Sigmoid colon (tissue), 7 donors: Measurements from ENCODE around the gene RALB. TPM values are rescaled to one million over a fixed set of nuclear protein-coding genes. Genes with fewer than 3 reads are reported as not detected.
A peak's percentile ranks its signal among the peaks of the same experiment; 100 is the strongest.

Source experiments
- DNase-seq: peaks from one replicate; pipeline ENCODE4 v3.0.0-alpha.2; 2019
- H3K27ac ChIP-seq, 4 donors: fragments of 200-600 bp; sonication (generic); one replicate each; pipeline ENCODE4 v1.5.1; 2016 to 2019; ENCODE audit warnings: mild to moderate bottlenecking in 1 of 4
- H3K27me3 ChIP-seq, 3 donors: fragments of 200-600 bp; sonication (generic); one replicate each; pipeline ENCODE4 v1.5.1; 2019; ENCODE audit warnings: mild to moderate bottlenecking in 1 of 3
- H3K36me3 ChIP-seq, 4 donors: fragments of 200-600 bp; sonication (generic); one replicate each; pipeline ENCODE4 v1.5.1; 2016 to 2019
- H3K4me1 ChIP-seq, 4 donors: fragments of 200-600 bp; sonication (generic); one replicate each; pipeline ENCODE4 v1.5.1; 2017 to 2019
- H3K4me3 ChIP-seq, 4 donors: fragments of 200-600 bp; sonication (generic); one replicate each; pipeline ENCODE4 v1.5.1; 2017 to 2019; ENCODE audit warnings: mild to moderate bottlenecking in 2 of 4, moderate library complexity in 1 of 4
- H3K9me3 ChIP-seq, 4 donors: fragments of 200-600 bp in 3 of 4; sonication (generic) in 3 of 4; one replicate each; pipeline versions ENCODE4 v1.5.1 to v1.6.1; 2013 to 2019
- EP300 ChIP-seq, 4 donors: sonication (generic); formaldehyde crosslinking; IDR thresholded peaks; one replicate each; pipeline ENCODE4 v1.6.1; 2017; ENCODE audit warnings: antibody characterized with exemption in 4 of 4
- POLR2A ChIP-seq, 2 donors: fragments of 450-650 bp; IDR thresholded peaks; one replicate each; pipeline ENCODE4 v1.6.1; 2016; ENCODE audit warnings: antibody characterized with exemption in 2 of 2, mild to moderate bottlenecking in 2 of 2, moderate library complexity in 2 of 2
- POLR2AphosphoS5 ChIP-seq, 4 donors: sonication (generic); formaldehyde crosslinking; IDR thresholded peaks; one replicate each; pipeline ENCODE4 v1.6.1; 2017; ENCODE audit warnings: antibody characterized with exemption in 4 of 4
- WGBS, 2 donors: extraction: QIAGEN DNeasy Blood & Tissue Kit; methylation state at CpG; one replicate each; pipeline ENCODE4 v1.1.7; 2013; 5-methylcytosine and 5-hydroxymethylcytosine counted together
- intact Hi-C: fragments of 100-400 bp; cut with DNase I; formaldehyde crosslinking; loops from one replicate; pipeline ENCODE4 v1.15.1; 2023
- polyA plus RNA-seq, 3 donors: library from polyadenylated mRNA; stranded (reverse); fragments of 200-250 nt; gene quantifications; one replicate each; pipeline ENCODE4 v1.2.3, GENCODE V29; 2013
- total RNA-seq, 4 donors: library from RNA; depleted of rRNA; stranded (reverse); fragments of >200 nt; gene quantifications; one replicate each; pipeline ENCODE4 v1.1.0, GENCODE V29; 2016
- TF ChIP-seq, protein P1 (sequence below), 4 experiments: fragments of 450-650 bp in 3 of 4; fragments of 200-600 bp in 1 of 4; IDR thresholded peaks; one replicate each; pipeline ENCODE4 v1.5.1; 2016 to 2019; ENCODE audit warnings: antibody characterized with exemption in 4 of 4, mild to moderate bottlenecking in 3 of 4, moderate library complexity in 2 of 4
- donor health status: healthy with polysubstance abuse.
- donor health status: Bipolar disorder and iron deficiency.
- donor health status: healthy.

Gene RALB
- total and polyA plus RNA-seq, 7 donors = 47.9 to 143 (median 60.2) TPM

DNA sequence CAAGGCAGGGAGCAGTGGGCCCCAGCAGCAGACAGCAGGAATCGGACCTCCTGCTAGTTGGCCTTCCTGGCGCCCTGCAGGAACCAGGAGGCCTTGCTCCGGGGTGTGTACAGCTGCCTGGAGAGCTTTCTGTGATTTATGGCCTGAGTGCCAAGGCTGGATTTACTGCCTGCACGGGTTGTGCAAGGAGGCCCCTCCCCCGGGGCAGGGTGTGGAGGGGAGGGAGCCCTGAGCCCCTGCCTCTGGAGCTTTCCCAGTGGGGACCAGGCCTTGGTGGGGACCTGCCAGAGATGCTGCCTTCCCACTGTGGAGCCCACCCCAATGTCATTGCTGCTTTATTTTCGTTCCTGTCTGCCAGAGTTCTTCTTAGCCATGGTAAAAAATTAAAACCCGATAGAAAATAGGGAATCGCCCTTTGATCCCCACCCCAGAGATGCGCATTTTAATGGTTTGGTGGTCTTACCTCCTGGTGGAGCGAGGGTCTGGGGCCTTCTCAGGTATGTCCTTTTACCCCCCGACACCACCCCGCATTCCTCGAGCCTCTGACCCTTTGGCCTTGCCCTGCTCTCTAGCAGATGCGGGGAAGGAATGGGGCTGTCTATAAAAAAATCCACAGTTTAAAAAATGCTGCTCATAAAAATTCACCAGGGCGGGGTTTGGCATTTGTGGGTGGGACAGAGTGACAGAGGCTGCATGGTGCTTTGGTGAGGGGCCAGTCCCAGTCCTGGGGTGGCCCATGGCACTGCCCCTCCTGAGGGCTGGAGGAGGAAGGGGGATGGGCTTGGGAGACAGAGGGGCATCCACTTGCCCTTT, 6.9 kb upstream of the RALB start:
- WGBS, 2 donors = 14 to 54% methylated on average over 15 of the region's 15 CpGs
- Histone ChIP-seq H3K4me1 (peaks cover 0 to 18% (median 16%) of the 10 kb centered on the region in 4 donors), H3K36me3 (no peaks in the 10 kb centered on the region), H3K27ac (peak overlapping the region in 3 of 4 donors; percentile 35 to 57 (median 47)), H3K9me3 (no peaks in the 10 kb centered on the region), H3K4me3 (no peak overlapping the region), H3K27me3 (no peaks in the 10 kb centered on the region)
- TF ChIP-seq POLR2A (IDR thresholded peaks at IDR 0.05) = peak in 1 of 2 donors; percentile 54
- TF ChIP-seq, protein P1, sequence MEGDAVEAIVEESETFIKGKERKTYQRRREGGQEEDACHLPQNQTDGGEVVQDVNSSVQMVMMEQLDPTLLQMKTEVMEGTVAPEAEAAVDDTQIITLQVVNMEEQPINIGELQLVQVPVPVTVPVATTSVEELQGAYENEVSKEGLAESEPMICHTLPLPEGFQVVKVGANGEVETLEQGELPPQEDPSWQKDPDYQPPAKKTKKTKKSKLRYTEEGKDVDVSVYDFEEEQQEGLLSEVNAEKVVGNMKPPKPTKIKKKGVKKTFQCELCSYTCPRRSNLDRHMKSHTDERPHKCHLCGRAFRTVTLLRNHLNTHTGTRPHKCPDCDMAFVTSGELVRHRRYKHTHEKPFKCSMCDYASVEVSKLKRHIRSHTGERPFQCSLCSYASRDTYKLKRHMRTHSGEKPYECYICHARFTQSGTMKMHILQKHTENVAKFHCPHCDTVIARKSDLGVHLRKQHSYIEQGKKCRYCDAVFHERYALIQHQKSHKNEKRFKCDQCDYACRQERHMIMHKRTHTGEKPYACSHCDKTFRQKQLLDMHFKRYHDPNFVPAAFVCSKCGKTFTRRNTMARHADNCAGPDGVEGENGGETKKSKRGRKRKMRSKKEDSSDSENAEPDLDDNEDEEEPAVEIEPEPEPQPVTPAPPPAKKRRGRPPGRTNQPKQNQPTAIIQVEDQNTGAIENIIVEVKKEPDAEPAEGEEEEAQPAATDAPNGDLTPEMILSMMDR (IDR thresholded peaks at IDR 0.05) = peak in 1 of 4 experiments; percentile 21
- TF ChIP-seq EP300 (IDR thresholded peaks at IDR 0.05) = no peak
- TF ChIP-seq POLR2AphosphoS5 (IDR thresholded peaks at IDR 0.05) = peak in 2 of 4 donors; percentile 50 to 53
- peak; percentile 84 for DNase-seq
- intact Hi-C loops = no loop called here

DNA sequence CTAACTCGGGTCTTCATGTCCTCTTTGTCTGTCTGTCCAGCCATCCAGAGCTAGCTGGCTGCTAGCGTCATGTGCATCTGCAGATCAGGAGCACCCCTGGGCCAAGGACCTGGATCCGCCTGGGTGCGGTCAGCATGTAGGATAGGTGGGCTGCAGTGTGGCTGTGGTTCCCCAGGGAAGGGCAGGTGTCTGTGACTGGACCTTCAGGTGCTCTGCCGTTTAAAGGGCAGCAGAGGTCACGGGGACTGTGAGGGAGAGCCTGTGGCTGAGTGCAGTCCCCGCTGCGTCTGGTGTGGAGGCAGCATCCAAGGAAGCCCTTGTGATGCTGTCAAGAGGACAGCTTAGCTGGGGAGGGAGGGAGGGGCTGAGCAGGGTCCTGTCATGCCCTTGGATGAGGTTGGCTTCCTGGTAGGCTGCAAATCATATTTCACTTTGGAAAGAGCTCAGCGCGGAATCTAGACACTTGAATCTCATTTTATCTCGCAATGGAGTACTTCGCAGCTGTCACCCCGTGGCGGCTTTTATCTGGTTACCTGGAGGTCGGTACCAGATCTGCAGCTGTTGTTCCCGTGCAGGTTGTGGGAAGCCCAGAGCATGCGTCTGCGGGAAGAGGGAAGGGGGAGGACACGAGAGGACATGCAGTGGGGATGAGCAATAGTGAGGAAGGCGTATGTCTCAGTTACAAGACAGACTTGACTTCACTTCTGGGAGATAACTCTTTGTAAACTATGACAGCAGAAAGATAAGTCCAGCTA, 5.9 kb upstream of the RALB start:
- no peaks in the 10 kb centered on the region for H3K36me3 ChIP-seq
- TF ChIP-seq POLR2A (IDR thresholded peaks at IDR 0.05) = no peak
- H3K4me1 ChIP-seq = peaks cover 0 to 19% (median 17%) of the 10 kb centered on the region in 4 donors
- intact Hi-C loops = no loop called here
- H3K9me3 ChIP-seq = no peaks in the 10 kb centered on the region
- H3K27me3 ChIP-seq = no peaks in the 10 kb centered on the region
- 83% methylated on average over 20 of the region's 20 CpGs for WGBS, 2 donors
- H3K27ac ChIP-seq = peak overlapping the region in 1 of 4 donors; percentile 57
- DNase-seq = peak; percentile 43
- H3K4me3 ChIP-seq = no peak overlapping the region

DNA sequence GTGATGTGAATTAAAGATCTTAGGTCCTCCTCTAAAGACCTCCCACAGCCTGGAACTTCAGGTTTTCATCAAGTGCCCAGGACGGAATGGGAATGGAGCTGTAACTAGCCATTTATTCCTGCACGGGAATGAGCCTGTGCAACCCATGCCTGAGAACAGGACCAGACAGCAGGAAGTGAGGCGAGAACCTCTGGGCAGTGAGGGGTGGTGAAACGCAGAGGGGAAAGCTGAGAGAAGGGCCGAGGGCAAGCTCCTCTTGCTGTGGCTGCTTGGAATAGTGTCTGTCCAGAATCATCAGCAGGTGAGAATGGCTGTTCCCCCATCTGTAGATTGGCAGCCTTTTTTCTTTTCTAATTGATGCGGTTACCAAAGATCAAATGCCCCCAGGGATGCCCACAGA, 4.8 kb upstream of the RALB start:
- Histone ChIP-seq H3K4me1 (peaks cover 0 to 23% (median 19%) of the 10 kb centered on the region in 4 donors), H3K27ac (no peak overlapping the region), H3K36me3 (no peaks in the 10 kb centered on the region), H3K27me3 (no peaks in the 10 kb centered on the region), H3K9me3 (no peaks in the 10 kb centered on the region), H3K4me3 (no peak overlapping the region)
- no peak for TF ChIP-seq EP300 (IDR thresholded peaks at IDR 0.05)
- no peak for TF ChIP-seq POLR2A (IDR thresholded peaks at IDR 0.05)
- TF ChIP-seq POLR2AphosphoS5 (IDR thresholded peaks at IDR 0.05) = no peak
- TF ChIP-seq, protein P1 (IDR thresholded peaks at IDR 0.05) = no peak
- 74 to 88% methylated on average over 6 of the region's 6 CpGs for WGBS, 2 donors
- DNase-seq = peak; percentile 50
- intact Hi-C loops = no loop called here

DNA sequence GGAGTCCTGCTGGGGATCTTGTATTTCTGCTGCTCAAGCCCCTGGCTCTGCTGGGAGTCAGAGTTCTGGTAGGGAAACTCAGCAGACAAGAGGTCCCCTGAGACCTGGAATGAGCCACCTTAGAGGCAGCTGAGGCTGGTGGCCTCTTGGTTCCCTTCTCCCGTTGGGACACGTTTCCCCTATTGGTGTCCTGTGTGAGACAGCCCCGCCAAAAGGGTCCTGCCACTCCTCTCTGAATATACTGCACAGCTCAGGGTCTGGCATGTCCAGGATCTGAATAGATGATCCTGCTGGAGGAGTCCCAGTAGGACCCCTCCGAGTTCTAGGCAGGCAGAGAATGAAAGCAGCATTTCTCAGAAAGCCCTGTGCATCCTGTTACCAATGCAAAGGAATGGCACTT, 2.0 kb upstream of the RALB start:
- H3K36me3 ChIP-seq = no peaks in the 10 kb centered on the region
- 88 to 92% methylated on average over 4 of the region's 4 CpGs for WGBS, 2 donors
- no peak overlapping the region for H3K4me3 ChIP-seq
- no peaks in the 10 kb centered on the region for H3K9me3 ChIP-seq
- H3K27me3 ChIP-seq = no peaks in the 10 kb centered on the region
- DNase-seq = peak; percentile 42
- TF ChIP-seq, protein P1 (IDR thresholded peaks at IDR 0.05) = no peak
- TF ChIP-seq POLR2AphosphoS5 (IDR thresholded peaks at IDR 0.05) (no peak), POLR2A (IDR thresholded peaks at IDR 0.05) (no peak), EP300 (IDR thresholded peaks at IDR 0.05) (no peak)
- intact Hi-C loops = loop anchor here (1.0 kb wide), 1 partner anchor 25 kb away; no protein-coding TSS in a partner anchor
- H3K27ac ChIP-seq = no peak overlapping the region
- peaks cover 0 to 32% (median 20%) of the 10 kb centered on the region in 4 donors for H3K4me1 ChIP-seq

DNA sequence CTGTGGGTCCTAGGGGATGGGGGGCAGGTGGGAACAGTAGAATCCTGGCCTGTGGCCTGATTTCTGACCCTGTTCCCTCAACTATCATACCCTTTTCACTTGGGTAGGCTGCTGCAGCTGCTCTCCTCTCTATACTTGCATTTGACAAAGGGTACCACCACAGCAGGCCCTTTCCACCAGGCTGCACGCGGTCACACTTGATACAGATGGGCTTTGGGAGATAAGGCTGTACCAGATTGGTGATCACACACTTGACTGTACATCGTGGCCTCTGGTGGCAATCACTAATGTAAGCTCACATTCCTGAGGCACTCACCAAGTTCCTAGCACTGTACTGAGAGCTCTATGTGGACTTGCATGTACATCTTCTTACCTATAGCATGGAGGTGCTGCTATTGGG, 1.6 kb upstream of the RALB start:
- Histone ChIP-seq H3K36me3 (no peaks in the 10 kb centered on the region), H3K9me3 (no peaks in the 10 kb centered on the region), H3K27me3 (no peaks in the 10 kb centered on the region), H3K4me3 (no peak overlapping the region), H3K27ac (no peak overlapping the region), H3K4me1 (peaks cover 0 to 28% (median 16%) of the 10 kb centered on the region in 4 donors)
- TF ChIP-seq, protein P1 (IDR thresholded peaks at IDR 0.05) = no peak
- TF ChIP-seq POLR2AphosphoS5 (IDR thresholded peaks at IDR 0.05) (no peak), POLR2A (IDR thresholded peaks at IDR 0.05) (no peak), EP300 (IDR thresholded peaks at IDR 0.05) (no peak)
- 87 to 93% methylated on average over 3 of the region's 3 CpGs for WGBS, 2 donors
- intact Hi-C loops = loop anchor here (1.0 kb wide), 1 partner anchor 26 kb away; no protein-coding TSS in a partner anchor
- DNase-seq = peak; percentile 33
